HG03175 (cell line): ENCODE data around the gene HSF4.

Source experiments
- ATAC-seq: cut with Tn5 transposase; IDR thresholded peaks from one replicate; pipeline ENCODE4 v1.9.1; 2021; ENCODE audit warnings: mild to moderate bottlenecking, moderate library complexity; ENCODE audit not compliant: unreplicated experiment

Gene HSF4

GRCh38 chr16:67199808-67200198, 35.3 kb downstream of the HSF4 start:
- no peak for ATAC-seq

GRCh38 chr16:67200491-67200890, 35.9 kb downstream of the HSF4 start:
- no peak for ATAC-seq

- ATAC-seq = no peak
Observed at GRCh38 chr16:67201411-67202345, 37.1 kb downstream of the HSF4 start.

GRCh38 chr16:67202426-67202825, 37.9 kb downstream of the HSF4 start:
- no peak for ATAC-seq

GRCh38 chr16:67202956-67203493, 38.5 kb downstream of the HSF4 start:
- no peak for ATAC-seq

GRCh38 chr16:67204076-67204475, 39.5 kb downstream of the HSF4 start:
- ATAC-seq = no peak

- ATAC-seq = no peak
Observed at GRCh38 chr16:67206129-67206837, 41.7 kb downstream of the HSF4 start.

- ATAC-seq = no peak
Observed at GRCh38 chr16:67206838-67207248, 42.3 kb downstream of the HSF4 start.

- ATAC-seq = no peak
Observed at GRCh38 chr16:67207249-67208091, 42.9 kb downstream of the HSF4 start.

GRCh38 chr16:67208154-67208896, 43.8 kb downstream of the HSF4 start:
- ATAC-seq = no peak

- ATAC-seq = no peak
Observed at GRCh38 chr16:67209565-67209964, 45.0 kb downstream of the HSF4 start.

- no peak for ATAC-seq
Observed at GRCh38 chr16:67210069-67210937, 45.8 kb downstream of the HSF4 start.

- no peak for ATAC-seq
Observed at GRCh38 chr16:67211674-67212073, 47.1 kb downstream of the HSF4 start.

- ATAC-seq = no peak
Observed at GRCh38 chr16:67212766-67213165, 48.2 kb downstream of the HSF4 start.

- ATAC-seq = no peak
Observed at GRCh38 chr16:67213197-67214019, 48.9 kb downstream of the HSF4 start.

GRCh38 chr16:67215706-67216105, 51.2 kb downstream of the HSF4 start:
- ATAC-seq = no peak

- ATAC-seq = no peak
Observed at GRCh38 chr16:67216612-67217490, 52.3 kb downstream of the HSF4 start.
